8988T (cell line): ENCODE data around the gene TMEM181.
A peak's percentile ranks its signal among the peaks of the same experiment; 100 is the strongest.
"Not testable (repeated sequence)": the region's sequence is repeated elsewhere in the genome, so short reads cannot be mapped to it uniquely, and the experiment has no call there.

Experiments
- DNase-seq: peaks from one replicate; pipeline ENCODE4 v3.0.0; 2011

TMEM181 gene

GRCh38 chr6:158603261-158604047, 43.6 kb downstream of the TMEM181 start:
- no peak for DNase-seq

DNA sequence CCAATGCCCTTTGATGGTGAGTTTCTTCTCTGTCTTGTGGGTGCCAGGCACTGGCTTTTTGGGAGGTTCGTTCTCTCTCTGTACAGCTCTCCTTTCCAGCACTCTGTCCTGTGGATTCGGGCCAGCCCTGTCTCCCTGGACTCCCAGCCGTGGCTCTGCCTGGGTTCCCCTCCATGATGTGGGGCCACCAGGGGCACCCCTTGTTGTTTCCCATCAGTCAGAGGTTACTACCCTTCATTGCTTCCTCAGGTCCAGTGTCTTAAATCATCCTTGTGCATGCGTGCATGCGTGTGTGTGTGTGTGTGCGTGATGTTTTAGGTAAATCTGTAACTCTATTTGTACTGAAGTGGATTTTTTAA, 44.1 kb downstream of the TMEM181 start:
- no peak for DNase-seq

DNA sequence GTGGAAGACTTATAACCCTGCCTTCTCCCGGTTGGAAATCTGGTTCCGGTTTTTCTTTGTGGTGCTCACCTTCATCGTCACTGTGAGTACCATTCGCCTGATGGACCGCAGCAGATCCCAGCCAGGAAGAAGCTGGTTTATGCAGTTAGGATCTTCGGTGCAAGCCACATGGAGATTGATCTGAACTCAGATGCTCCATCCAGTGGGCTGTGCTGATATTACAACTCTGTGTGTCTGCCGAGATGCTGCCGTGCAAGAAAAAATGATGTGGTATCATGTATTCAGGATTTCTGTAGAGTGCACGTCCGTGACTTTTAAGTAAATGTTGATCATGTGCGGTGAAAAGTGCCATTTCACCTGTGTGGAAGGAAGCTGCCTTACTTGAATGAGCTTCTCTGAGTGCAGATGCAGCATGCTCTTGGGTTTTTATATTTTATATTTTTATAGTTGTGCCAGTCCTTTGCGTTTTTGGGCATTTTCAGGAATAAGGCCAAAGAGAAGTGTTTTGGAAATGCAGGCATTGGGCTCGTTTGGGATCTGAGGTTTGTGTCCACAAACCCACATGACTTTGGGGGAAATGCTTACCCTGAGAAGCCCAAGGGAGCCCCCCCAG, 45.5 kb downstream of the TMEM181 start:
- peak; percentile 61 for DNase-seq

DNA sequence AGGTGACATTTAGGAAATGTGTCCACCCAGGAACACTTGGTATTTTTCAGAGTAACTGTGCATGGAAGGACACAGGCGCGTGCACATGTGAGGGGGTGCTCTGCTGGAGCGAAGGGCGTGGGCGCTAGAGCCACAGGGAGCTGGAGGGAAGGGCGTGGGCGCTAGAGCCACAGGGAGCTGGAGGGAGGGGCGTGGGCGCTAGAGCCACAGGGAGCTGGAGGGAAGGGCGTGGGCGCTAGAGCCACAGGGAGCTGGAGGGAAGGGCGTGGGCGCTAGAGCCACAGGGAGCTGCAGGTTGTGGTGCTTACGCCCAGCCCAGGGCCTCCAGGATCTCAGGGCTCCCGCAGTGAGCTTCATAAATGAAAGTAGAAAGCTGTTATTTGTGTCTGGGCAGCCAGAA, 46.1 kb downstream of the TMEM181 start:
- not testable (repeated sequence) for DNase-seq

- DNase-seq, result no peak
Observed at GRCh38 chr6:158606935-158607334, 47.0 kb downstream of the TMEM181 start.

- no peak for DNase-seq
Observed at GRCh38 chr6:158607411-158608170, 47.7 kb downstream of the TMEM181 start.

DNA sequence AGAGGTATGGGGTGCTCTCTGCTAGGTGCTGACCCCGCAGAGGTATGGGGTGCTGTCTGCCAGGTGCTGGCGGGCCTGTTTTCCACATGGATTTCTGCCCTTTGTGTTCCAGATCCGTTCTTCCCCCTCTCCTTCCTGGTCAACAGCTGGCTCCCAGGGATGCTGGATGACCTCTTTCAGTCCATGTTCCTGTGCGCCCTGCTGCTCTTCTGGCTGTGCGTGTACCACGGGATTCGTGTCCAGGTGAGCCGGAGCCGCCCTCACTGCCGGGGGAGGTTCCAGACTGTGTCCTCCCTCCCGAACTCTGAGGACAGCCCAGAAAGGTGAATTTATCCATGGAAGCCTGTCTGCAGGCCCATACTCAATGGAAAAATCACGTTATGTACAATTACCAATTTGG, 48.3 kb downstream of the TMEM181 start:
- no peak for DNase-seq

DNA sequence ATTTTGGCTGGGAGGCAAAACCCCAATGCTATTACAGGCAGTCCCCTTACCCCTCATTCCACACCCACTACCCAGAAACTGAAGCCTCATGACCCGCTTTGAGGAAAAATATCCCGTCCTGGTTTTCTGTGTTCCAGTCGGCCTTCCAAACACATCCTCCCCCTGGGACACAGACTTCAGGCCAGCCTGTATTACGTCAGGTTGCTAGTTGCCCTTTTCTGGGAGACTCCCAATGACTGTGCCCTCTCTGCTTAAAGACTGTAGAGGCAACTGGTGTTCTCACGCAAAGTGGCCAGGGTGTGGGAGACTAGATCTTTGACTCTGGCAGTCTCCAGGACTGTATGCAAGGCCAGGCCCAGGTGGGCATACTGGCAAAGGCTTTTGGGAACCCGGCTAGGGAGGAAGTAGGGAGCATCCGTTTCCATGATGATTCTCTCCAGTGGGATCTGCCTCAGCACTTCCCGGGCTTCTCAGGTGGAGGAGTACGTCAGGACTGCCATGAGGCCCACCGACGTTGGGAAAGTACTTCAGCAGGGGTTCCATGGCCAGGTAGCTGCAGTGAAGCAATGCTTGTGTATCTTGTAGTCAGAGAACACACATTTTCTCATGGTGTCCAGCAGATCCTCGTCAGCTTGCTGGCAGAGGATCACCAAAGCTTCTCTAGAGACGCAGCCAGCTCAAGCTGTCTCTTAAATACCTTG, 49.7 kb downstream of the TMEM181 start:
- DNase-seq, result no peak

DNA sequence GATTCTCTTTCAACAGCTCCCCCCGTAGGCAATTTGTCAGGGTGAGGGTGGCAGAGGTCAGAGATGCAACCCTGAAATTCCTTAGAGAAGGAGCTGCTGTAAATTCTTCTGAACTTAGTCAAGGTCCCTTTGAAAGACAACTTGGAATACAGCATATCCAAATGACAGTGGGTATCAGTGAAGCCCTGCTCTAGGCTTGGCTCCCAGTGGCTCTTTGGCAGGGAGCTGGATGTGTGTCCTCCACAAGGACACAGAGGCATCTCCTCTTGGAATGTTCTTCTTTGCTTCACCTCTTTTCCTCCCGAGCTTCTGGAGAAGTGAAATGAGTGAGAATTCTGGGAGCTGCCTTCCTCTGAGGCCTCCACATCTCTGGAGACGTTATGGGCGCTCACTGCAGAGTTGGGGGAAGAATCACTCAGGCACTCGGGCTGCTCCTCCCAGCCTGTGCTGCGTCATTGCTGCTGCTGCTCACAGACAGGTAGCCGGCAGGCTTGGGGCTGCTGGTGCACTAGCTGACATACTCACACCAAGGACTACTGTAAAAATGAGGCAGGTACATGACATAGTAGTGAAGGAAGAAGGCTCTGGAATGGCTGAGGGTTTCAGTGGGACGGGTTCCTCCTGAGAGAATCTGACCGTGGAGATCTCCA, 50.6 kb downstream of the TMEM181 start:
- no peak for DNase-seq

GRCh38 chr6:158611039-158611438, 51.1 kb downstream of the TMEM181 start:
- DNase-seq, result no peak

DNA sequence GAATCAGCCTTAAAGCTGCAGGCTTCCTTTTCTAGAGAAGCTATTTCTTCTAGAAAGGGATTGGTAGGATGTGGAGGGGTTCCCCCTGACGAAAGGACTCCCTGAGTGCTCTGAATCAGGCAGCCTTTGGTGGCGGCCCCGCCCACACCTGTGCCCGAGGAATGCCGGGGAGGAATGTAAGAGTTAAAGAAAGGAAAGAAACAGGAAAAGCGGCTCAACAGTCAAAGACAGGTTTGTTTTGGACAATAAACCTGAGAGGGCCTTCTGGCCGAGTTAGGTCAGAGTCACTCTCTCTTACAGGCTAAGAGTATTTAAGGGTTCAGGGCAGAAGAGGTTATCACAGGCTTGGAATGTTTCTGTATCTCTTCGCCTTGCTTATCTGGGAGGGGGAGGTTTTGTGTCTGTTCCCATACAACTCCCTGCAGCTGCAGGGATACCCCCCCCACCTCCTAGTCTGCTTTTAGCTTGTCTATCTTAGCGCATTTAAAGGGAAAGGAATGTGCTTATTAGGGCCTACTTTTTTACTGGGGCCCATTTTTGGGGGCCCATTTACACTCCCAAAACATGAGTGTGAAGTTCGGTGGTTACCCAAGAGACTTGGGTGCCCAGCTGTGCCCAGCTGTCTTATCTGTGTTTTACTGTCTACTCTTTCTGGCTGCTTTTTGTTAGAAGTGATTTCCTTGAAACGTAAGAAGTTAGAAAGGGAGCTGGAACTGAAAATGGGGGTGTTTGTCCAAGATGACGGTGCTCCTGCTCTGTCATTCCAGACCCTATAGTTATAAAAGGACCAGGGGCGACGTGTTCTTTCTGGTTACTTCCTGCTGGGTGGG, 51.9 kb downstream of the TMEM181 start:
- no peak for DNase-seq

DNA sequence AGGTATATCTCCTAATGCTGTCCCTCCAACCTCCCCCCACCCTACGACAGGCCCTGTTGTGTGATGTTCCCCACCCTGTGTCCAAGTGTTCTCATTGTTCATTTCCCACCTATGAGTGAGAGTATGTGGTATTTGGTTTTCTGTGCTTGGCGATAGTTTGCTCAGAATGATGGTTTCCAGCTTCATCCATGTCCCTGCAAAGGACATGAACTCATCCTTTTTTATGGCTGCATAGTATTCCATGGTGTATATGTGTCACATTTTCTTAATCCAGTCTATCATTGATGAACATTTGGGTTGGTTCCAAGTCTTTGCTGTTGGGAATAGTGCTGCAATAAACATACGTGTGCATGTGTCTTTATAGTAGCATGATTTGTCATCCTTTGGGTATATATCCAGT, 54.7 kb downstream of the TMEM181 start:
- DNase-seq, result not testable (repeated sequence)

GRCh38 chr6:158618289-158618688, 58.4 kb downstream of the TMEM181 start:
- not testable (repeated sequence) for DNase-seq

DNA sequence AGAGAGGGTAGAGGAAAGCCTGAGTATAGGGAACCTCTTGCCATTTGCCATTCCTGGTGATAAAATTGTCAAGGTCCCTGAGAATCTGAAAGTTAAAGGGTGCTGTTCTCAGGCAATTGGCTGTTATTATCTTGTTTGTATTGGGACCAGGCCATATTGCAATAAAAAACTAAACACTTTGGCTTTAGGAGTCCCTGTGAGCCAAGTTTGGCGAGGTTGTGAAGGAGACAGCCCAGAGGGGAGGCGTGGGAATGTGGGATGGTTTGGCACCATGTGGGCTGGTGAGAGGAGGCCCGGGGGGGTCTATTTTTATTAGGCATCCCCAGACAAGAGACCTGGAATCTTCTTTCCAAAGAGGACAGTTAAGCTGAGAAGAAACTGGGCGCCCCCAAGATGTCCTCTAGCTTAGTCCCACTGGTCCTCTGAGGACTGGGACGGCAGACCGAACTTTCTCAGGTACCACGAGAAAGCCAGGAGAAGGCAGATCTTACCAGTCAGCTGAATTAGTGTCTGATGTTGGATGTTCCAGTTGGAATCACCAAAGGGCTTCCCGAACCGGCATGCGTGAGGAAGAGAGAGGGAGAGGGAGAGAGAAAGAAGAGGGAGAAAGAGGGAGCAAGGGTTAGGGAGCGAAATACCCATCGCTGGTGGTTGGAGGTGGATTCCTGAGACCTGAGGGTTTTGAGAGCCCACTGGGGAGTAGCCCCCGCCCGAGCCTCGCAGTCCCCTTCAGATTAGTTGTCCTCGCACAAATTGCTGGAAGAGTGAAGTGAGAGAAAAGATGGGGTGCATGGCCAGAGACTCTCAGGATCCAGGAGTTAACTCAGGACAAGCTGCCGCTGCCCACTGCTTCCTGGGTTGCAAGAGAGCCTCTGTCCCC, 60.3 kb downstream of the TMEM181 start:
- no peak for DNase-seq

DNA sequence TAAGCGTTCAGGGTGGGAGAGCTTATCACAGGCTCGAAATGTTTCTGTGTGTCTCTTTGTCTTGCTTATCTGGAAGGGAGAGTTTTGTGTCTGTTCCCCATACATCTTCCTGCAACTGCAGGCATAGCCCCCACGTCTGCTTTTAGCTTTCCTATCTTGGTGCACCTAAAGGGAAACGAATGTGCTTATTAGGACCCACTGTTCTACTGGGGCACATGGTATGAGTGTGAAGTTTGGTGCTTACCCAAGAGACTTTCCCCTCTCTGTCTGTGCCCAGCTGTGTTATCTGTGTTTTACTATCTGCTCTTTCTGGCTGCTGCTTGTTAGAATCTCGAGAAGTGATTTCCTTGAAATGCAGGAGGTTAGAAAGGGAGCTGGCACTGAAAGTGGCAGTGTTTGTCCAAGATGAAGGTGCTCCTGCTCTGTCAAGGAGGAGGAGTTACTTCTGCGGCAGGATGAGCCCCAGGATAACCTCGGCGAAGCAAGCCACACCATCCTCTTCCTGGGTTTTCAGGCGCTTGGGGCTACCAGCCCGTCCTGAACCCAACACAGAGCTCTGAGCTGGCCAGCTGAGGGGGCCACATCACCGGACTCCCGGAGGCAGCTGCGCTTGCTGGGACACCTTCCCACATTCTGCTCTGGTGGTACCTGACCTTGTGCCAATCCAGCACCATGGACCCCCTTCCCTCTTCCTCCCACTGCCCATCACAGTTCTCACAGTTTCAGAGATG, 61.2 kb downstream of the TMEM181 start:
- no peak for DNase-seq

DNA sequence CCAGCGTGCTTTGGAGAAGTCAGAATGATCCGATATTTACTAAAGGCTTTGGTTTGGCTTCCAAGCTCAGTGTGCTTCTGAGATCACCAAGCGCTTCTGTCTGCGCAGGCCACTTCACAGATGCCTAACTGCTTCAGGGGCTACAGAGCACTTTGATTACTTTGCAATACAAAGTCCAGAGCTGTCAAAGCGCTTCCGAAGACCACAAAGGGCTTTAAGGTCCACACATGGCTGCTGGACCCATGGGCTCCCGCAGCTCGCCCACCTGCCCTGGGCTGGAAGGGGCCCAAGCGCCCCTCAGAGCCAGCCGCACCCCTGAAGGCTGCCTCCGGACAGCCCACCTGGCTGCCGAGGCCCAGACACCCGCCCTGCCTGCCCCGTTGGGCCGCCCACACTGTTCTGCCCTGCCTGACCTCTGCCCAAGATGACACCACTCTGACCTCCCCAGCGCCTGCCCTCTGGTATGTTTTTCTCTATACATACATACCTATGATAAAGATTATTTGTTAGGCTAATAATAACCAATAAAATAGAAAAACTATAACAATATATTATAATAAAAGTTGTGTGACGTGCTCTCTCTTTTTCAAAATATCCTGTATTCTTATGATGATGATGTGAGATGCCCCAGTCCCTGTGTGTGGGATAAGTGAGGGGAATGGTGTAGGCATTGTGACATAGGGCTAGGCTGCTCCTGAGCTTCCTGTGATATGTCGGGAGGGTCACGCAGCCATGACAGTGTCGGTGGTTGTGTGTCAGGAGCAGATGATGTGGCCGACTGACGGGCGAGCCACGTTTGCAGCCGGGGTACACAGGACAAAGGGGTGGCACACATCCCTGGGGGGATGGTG, 62.0 kb downstream of the TMEM181 start:
- no peak for DNase-seq

DNA sequence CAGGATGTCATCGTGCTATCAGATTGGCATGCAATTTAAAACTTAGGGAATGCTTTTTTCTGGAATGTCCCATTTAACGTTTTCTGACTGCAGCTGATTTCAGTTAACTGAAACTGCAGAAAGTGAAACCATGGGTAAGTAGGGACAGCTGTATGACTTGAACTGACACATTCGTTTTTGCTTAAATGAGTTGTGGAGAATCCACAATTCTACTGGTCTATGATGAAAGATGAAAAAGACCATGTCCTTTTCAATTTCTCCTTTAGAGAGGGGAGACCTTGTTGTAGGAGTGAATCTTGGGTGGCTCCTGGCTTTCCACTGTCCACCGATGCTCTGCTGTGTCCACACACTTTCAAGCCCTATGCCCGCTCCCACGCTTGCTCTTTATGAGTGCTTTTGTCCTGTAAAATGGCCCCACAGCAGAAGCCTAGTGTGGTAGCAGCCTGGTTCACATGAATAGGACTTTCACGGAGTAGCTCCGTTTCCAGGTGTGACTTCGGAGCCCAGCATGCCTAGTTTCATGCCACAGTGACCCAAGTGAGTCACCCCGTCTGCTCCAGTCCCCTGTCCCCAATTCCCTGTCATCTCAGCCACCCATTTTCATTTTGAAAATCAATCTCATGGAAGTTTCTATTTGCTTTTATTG, 62.8 kb downstream of the TMEM181 start:
- DNase-seq, result no peak
